ENCODE data around the gene DDX41.

DNA sequence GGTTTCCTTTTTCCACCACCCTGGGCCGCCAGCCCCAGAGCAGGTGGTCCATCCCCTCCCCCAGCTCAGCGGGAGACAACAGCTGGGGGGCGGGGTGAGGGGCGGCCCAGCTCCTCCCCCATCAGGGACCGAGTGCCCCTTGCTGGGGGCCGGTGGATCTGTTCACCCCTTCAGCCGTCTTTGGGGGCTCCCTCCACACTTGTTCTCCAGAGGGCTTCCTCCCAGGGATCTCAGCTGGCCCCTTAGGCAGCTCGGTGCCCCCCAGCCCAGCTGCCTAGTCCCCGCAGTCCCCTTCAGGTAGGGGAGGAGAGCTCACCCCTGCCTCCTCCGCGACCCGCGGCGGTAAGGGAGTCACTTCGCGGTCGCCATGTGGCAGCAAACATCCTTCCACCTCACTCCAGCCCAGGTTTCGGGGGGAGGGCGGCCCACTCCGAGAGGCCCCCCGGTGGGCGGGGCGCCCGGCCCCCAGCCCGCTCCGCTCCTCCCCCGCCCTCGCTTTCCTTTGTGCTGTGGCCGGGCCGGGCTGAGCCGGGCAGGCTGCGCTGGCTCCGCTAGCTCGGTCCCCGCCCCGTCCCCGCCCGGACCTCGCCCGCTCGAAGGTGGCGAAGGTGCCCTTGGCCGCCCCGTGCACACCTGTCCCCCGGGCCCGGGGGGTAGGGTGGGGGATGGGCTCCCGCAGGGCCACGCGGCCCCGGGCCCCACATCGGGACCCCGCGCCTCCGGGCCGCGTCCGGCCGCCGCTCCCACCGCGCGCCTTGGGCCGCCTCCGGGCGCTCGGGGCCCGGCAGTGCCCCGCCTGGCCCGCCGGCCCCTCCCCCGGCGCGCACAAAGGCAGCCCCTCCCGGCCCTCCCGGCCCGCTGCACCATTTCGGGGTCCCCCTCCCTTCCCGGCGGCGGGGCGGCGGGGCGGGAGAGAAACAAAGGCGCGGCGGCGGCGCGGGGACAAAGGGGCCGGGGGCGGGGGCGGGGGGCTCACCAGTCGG lies 44.0 kb downstream of the DDX41 start:
- TF ChIP-seq, protein P1, sequence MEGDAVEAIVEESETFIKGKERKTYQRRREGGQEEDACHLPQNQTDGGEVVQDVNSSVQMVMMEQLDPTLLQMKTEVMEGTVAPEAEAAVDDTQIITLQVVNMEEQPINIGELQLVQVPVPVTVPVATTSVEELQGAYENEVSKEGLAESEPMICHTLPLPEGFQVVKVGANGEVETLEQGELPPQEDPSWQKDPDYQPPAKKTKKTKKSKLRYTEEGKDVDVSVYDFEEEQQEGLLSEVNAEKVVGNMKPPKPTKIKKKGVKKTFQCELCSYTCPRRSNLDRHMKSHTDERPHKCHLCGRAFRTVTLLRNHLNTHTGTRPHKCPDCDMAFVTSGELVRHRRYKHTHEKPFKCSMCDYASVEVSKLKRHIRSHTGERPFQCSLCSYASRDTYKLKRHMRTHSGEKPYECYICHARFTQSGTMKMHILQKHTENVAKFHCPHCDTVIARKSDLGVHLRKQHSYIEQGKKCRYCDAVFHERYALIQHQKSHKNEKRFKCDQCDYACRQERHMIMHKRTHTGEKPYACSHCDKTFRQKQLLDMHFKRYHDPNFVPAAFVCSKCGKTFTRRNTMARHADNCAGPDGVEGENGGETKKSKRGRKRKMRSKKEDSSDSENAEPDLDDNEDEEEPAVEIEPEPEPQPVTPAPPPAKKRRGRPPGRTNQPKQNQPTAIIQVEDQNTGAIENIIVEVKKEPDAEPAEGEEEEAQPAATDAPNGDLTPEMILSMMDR (IDR thresholded peaks at IDR 0.05): no peak
- TF ChIP-seq POLR2A (IDR thresholded peaks at IDR 0.05) (no peak), POLR2AphosphoS5 (IDR thresholded peaks at IDR 0.05; ENCODE audit: insufficient read depth in 1 of 2, low read depth in 1 of 2) (no peak)

Data from vagina (tissue), 2 donors.